Spleen (tissue), 11 donors: ENCODE measurements around the gene GRK3. TPM values are rescaled to one million over a fixed set of nuclear protein-coding genes. Genes with fewer than 3 reads are reported as not detected.
"Not testable (repeated sequence)": the region's sequence is repeated elsewhere in the genome, so short reads cannot be mapped to it uniquely, and the experiment has no call there.

ENCODE experiments used
- DNase-seq: peaks from one replicate; pipeline ENCODE4 v3.0.0-alpha.2; 2020
- H3K27ac ChIP-seq, 8 donors: fragments of 200-600 bp; sonication (generic) in 7 of 8; 1 replicate in 4 of 8; 2 replicates in 4 of 8; pipeline versions ENCODE4 v1.5.0 to v1.8.0; 2016 to 2021; ENCODE audit warnings: inconsistent platforms in 4 of 8, mild to moderate bottlenecking in 4 of 8, moderate library complexity in 1 of 8
- H3K27me3 ChIP-seq, 7 donors: fragments of 200-600 bp; sonication (generic) in 6 of 7; replicated peaks in 1 of 7; 1 replicate in 4 of 7; 2 replicates in 3 of 7; pipeline versions ENCODE4 v1.5.0 to v1.8.0; 2016 to 2021; ENCODE audit warnings: inconsistent platforms in 3 of 7, mild to moderate bottlenecking in 1 of 7
- H3K36me3 ChIP-seq, 6 donors: fragments of 200-600 bp; sonication (generic) in 5 of 6; 1 replicate in 4 of 6; 2 replicates in 2 of 6; pipeline versions ENCODE4 v1.5.0 to v1.8.0; 2016 to 2021; ENCODE audit warnings: inconsistent platforms in 2 of 6
- H3K4me1 ChIP-seq, 6 donors: fragments of 200-600 bp; sonication (generic) in 5 of 6; 1 replicate in 3 of 6; 2 replicates in 3 of 6; pipeline versions ENCODE4 v1.5.0 to v1.8.0; 2016 to 2021; ENCODE audit warnings: inconsistent platforms in 3 of 6
- H3K4me3 ChIP-seq, 8 donors: fragments of 200-600 bp; sonication (generic) in 7 of 8; 1 replicate in 4 of 8; 2 replicates in 4 of 8; pipeline versions ENCODE4 v1.5.0 to v1.8.0; 2016 to 2021; ENCODE audit warnings: inconsistent platforms in 4 of 8, mild to moderate bottlenecking in 4 of 8, moderate library complexity in 2 of 8
- H3K9me3 ChIP-seq, 8 donors: fragments of 200-600 bp; sonication (generic) in 7 of 8; 1 replicate in 4 of 8; 2 replicates in 4 of 8; pipeline versions ENCODE4 v1.5.0 to v1.8.0; 2016 to 2021; ENCODE audit warnings: inconsistent platforms in 4 of 8
- POLR2A ChIP-seq, 3 donors: fragments of 450-650 bp; IDR thresholded peaks; one replicate each; pipeline ENCODE4 v1.5.1; 2017; ENCODE audit warnings: antibody characterized with exemption in 3 of 3, mild to moderate bottlenecking in 1 of 3
- POLR2AphosphoS5 ChIP-seq, 3 donors: sonication (generic); formaldehyde crosslinking; IDR thresholded peaks; one replicate each; pipeline ENCODE4 v1.5.1; 2017; ENCODE audit warnings: antibody characterized with exemption in 3 of 3
- WGBS, 5 donors: extraction: QIAGEN DNeasy Blood & Tissue Kit in 3 of 5; methylation state at CpG; one replicate each; pipeline versions ENCODE4 v1.1.5 to v1.1.7; 2013 to 2018; 5-methylcytosine and 5-hydroxymethylcytosine counted together
- intact Hi-C: fragments of 100-400 bp; cut with DNase I; formaldehyde crosslinking; loops from one replicate; pipeline ENCODE4 v1.15.0; 2023; ENCODE audit warnings: low total_unique reads
- polyA plus RNA-seq, 3 donors: library from polyadenylated mRNA; stranded (reverse); fragments of 200-250 nt; gene quantifications; one replicate each; pipeline ENCODE4 v1.2.1, GENCODE V29; 2013
- total RNA-seq, 7 donors: library from RNA; depleted of rRNA in 3 of 7; stranded (reverse); fragments of >200 nt in 3 of 7; fragmentation: NEBNext Ultra II Directional in 4 of 7; extraction: Animal tissue kit (Norgen Biotek cat#: 25700) in 4 of 7; gene quantifications; one replicate each; pipeline versions ENCODE4 v1.1.0 to v1.2.1, GENCODE V29; 2016 to 2021
- TF ChIP-seq, protein P1 (sequence below), 11 experiments: fragments of 200-600 bp in 7 of 11; fragments of 450-650 bp in 4 of 11; sonication (generic) in 4 of 11; IDR thresholded peaks in 8 of 11; conservative IDR thresholded peaks in 3 of 11; 1 replicate in 7 of 11; 2 replicates in 4 of 11; pipeline versions ENCODE4 v1.4.0 to v1.8.0; 2016 to 2021; ENCODE audit warnings: antibody characterized with exemption in 11 of 11, inconsistent platforms in 4 of 11, mild to moderate bottlenecking in 1 of 11
- donor health status: healthy with polysubstance abuse.
- donor health status: DM: no; HTN: no; CAD: no; lungs with moderate emphysema.
- donor health status: DM: no; HTN: no; CAD: no.
- donor health status: Bipolar disorder and iron deficiency.
- donor health status: healthy.
- donor health status: DM: no; HTN: no; CAD: no.
- donor health status: DM: yes; HTN: yes; CAD: no.

GRK3 gene
- total and polyA plus RNA-seq, 10 donors = 9.3 to 60.7 (median 45.7) TPM

DNA sequence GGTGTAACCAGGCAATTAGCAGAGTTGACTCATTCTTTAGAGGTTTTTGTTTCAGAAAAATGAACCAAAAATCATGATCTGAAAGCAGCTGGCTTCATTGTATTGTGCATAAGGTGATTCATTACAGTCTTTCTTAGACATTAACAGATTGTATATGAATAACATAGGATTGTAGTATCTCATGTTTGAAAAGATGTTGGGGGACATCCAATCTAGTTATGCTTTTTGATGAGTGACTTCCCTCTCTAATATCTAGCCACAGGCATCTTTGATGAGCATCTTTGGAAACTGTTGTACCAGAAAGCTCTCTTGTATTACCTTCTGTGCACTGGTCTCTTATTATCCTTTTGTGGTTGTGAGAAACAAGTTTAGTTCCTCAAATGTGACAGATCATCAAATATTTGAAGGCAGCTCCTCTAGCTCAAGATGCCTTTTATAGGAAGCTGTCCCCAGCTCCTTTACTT is 8.3 kb downstream of the GRK3 start:
- DNase-seq = no peak
- Histone ChIP-seq H3K27me3 (no peaks in the 10 kb centered on the region), H3K4me1 (peaks cover 11 to 86% (median 59%) of the 10 kb centered on the region in 6 donors), H3K9me3 (no peaks in the 10 kb centered on the region), H3K4me3 (no peak overlapping the region), H3K27ac (peak overlapping the region in 1 of 8 donors; percentile 2), H3K36me3 (no peaks in the 10 kb centered on the region)
- intact Hi-C loops = loop anchor here (10.0 kb wide), 1 partner anchor 52 kb away; no protein-coding TSS in a partner anchor
- TF ChIP-seq, protein P1, sequence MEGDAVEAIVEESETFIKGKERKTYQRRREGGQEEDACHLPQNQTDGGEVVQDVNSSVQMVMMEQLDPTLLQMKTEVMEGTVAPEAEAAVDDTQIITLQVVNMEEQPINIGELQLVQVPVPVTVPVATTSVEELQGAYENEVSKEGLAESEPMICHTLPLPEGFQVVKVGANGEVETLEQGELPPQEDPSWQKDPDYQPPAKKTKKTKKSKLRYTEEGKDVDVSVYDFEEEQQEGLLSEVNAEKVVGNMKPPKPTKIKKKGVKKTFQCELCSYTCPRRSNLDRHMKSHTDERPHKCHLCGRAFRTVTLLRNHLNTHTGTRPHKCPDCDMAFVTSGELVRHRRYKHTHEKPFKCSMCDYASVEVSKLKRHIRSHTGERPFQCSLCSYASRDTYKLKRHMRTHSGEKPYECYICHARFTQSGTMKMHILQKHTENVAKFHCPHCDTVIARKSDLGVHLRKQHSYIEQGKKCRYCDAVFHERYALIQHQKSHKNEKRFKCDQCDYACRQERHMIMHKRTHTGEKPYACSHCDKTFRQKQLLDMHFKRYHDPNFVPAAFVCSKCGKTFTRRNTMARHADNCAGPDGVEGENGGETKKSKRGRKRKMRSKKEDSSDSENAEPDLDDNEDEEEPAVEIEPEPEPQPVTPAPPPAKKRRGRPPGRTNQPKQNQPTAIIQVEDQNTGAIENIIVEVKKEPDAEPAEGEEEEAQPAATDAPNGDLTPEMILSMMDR (IDR thresholded peaks at IDR 0.05 in 8 of 11, conservative IDR thresholded peaks at IDR 0.05 in 3 of 11) = no peak
- TF ChIP-seq POLR2A (IDR thresholded peaks at IDR 0.05) (no peak), POLR2AphosphoS5 (IDR thresholded peaks at IDR 0.05) (no peak)

DNA sequence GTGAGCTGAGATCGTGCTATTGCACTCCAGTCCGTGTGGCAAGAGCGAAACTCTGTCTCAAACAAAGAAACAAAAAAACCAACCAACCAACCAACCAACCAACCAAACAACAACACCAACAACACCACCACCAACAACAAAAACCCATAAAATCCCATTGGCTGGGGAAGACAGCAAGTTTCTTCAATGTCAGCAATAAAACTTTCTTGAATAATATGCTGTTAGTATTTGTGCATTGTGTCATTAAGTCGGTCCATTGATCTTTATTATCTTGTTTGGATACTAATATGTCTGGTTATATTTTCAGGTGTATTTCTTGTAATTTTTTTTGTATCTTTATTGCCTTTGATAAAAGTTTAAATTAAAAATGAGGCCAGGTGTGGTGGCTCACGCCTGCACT is 9.4 kb downstream of the GRK3 start:
- intact Hi-C loops = loop anchor here (10.0 kb wide), 1 partner anchor 51 kb away; no protein-coding TSS in a partner anchor
- Histone ChIP-seq H3K4me1 (peaks cover 7 to 75% (median 50%) of the 10 kb centered on the region in 6 donors), H3K4me3 (no peak overlapping the region), H3K36me3 (peaks cover 0 to 7% (median 0%) of the 10 kb centered on the region in 6 donors), H3K9me3 (no peaks in the 10 kb centered on the region), H3K27ac (no peak overlapping the region), H3K27me3 (no peaks in the 10 kb centered on the region)
- WGBS, 5 donors = 90 to 97% (median 93%) methylated on average over 5 of the region's 5 CpGs
- DNase-seq = no peak
- TF ChIP-seq POLR2A (IDR thresholded peaks at IDR 0.05) (no peak), POLR2AphosphoS5 (IDR thresholded peaks at IDR 0.05) (no peak)
- TF ChIP-seq, protein P1 (IDR thresholded peaks at IDR 0.05 in 8 of 11, conservative IDR thresholded peaks at IDR 0.05 in 3 of 11) = no peak

DNA sequence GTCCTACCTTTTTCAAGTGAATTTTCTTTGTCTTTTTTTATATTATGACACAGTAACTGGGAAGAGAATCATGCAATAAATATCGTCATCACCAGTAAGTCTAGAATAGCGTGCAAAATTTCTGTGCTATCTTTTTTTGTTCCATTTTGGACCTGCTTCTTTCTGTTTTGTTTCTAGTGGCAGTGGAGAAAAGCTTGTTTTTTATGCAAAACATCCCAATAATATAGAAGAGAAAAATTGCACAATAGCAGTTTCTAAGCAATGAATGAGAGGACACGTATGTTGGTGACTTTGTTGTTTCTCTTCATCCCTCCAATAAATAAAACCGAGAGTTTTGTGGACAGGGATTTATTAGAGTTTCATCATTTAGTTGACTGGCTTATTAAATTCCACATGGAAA is 10.3 kb downstream of the GRK3 start:
- H3K27ac ChIP-seq = no peak overlapping the region
- WGBS, 5 donors = 74 to 84% (median 81%) methylated on average over 4 of the region's 4 CpGs
- no peak for DNase-seq
- no peaks in the 10 kb centered on the region for H3K27me3 ChIP-seq
- peaks cover 0 to 11% (median 0%) of the 10 kb centered on the region in 6 donors for H3K36me3 ChIP-seq
- H3K4me3 ChIP-seq = no peak overlapping the region
- intact Hi-C loops = loop anchor here (10.0 kb wide), 1 partner anchor 50 kb away; no protein-coding TSS in a partner anchor
- no peaks in the 10 kb centered on the region for H3K9me3 ChIP-seq
- TF ChIP-seq POLR2AphosphoS5 (IDR thresholded peaks at IDR 0.05) = no peak
- TF ChIP-seq, protein P1 (IDR thresholded peaks at IDR 0.05 in 8 of 11, conservative IDR thresholded peaks at IDR 0.05 in 3 of 11) = no peak
- no peak for TF ChIP-seq POLR2A (IDR thresholded peaks at IDR 0.05)
- H3K4me1 ChIP-seq = peaks cover 7 to 66% (median 41%) of the 10 kb centered on the region in 6 donors

DNA sequence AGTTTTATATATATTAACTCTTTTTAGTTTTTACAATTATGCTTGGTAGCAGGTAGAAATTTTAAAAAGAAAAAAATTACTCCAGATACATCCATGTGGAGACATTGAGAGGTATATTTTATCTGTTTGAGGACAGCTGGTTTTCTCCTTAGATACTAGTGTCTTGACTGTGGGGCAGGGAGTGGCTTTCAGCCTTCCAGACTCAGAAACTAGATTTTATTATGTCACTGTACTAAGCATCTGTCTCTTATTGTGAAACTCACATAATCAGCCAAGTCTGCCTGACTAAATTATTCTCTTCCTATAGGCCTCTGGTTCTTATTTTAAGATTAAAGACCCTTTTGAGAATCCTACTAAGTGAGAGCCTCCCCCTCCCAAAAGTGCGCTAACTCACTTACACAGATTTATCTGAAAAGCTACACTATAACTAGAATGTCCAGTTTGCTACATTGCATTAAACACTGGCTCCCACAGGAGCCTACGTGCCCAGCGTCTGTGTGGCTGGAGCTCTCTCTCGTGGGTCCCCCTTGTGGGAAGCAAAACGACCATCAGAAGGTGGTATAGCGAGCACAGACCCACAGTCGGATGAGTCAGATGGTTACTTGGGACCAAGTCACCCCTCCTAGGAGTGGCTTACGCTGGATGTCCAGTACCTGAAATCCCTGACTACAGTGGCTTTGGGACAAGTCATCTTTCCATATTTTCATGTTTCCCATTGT is 11.4 kb downstream of the GRK3 start:
- H3K9me3 ChIP-seq, H3K4me3 ChIP-seq, H3K27me3 ChIP-seq, H3K27ac ChIP-seq, DNase-seq: not testable (repeated sequence)
- WGBS, 5 donors = 82 to 93% (median 87%) methylated on average over 7 to 8 of the region's 8 CpGs
- intact Hi-C loops = loop anchor here (10.0 kb wide), 1 partner anchor 49 kb away; no protein-coding TSS in a partner anchor
- H3K4me1 ChIP-seq = peaks cover 7 to 55% (median 30%) of the 10 kb centered on the region in 6 donors
- peaks cover 0 to 11% (median 0%) of the 10 kb centered on the region in 6 donors for H3K36me3 ChIP-seq

DNA sequence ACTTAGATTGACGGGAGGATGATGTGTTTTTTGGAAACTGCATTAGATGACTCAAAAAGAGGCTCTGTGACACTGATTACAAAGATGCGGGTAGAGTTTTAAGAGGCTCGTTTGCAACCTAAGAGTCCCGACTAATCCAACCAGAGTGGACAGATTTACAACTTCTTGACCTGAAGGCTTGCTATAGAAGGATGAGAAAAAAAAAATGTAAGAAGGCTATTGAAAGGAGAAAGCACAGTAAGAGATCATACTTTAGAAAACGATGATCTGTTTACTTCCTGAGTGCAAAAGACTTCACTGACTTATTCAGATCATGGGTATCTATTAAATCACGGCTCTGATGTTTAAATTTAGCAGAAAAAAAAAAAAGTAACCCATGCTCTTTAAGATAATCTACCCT is 17.0 kb downstream of the GRK3 start:
- peaks cover 0 to 11% (median 0%) of the 10 kb centered on the region in 6 donors for H3K36me3 ChIP-seq
- H3K4me1 ChIP-seq = peaks cover 0 to 38% (median 23%) of the 10 kb centered on the region in 6 donors
- intact Hi-C loops, H3K27me3 ChIP-seq, H3K4me3 ChIP-seq, H3K9me3 ChIP-seq, DNase-seq, H3K27ac ChIP-seq: not testable (repeated sequence)
- WGBS, 5 donors = 49 to 73% (median 71%) methylated on average over 5 to 6 of the region's 6 CpGs
